HepG2 (cell line): ENCODE results near the gene ABCB4. TPM values are rescaled to one million over a fixed set of nuclear protein-coding genes. Genes with fewer than 3 reads are reported as not detected.

Source experiments
- ATAC-seq: fragments of 200-7000 bp; cut with Tn5 transposase; 3 replicates; pipeline ENCODE4 v1.9.1; 2020; ENCODE audit warnings: mild to moderate bottlenecking, moderate library complexity
- Bru-seq: library from RNA; stranded (reverse); fragments of 400-500 nt; gene quantifications from one replicate; lab custom pipeline; 2021; lab: Mats Ljungman, UMichigan
- BruChase-seq, 2 experiments: library from RNA; stranded (reverse); fragments of 400-500 nt; gene quantifications; one replicate each; lab custom pipeline; 2021; lab: Mats Ljungman, UMichigan
- BruUV-seq: library from RNA; stranded (reverse); fragments of 400-500 nt; replicated peaks from 2 replicates; lab custom pipeline; 2021; lab: Mats Ljungman, UMichigan
- CTCF ChIA-PET: fragments of 300-600 bp; formaldehyde crosslinking; extraction: SDS; loops from one replicate; lab custom pipeline; 2021; ENCODE audit warnings: low total read pairs, inconsistent platforms, low intra/inter-chr PET ratio; lab: Yijun Ruan, JAX
- POLR2A ChIA-PET: fragments of 350-600 bp; sonication (Branson Sonifier 250); formaldehyde crosslinking; loops from one replicate; lab custom pipeline; 2020; ENCODE audit warnings: antibody characterized with exemption, inconsistent platforms; lab: Yijun Ruan, JAX
- DNase-seq: peaks from one replicate; pipeline ENCODE4 v3.0.0-alpha.2; 2015; ENCODE audit warnings: low spot score
- FAIRE-seq: peaks from 3 replicates; lab custom pipeline; 2011; peaks lifted over from hg19 to GRCh38; lab: Jason Lieb, UNC
- H2AFZ ChIP-seq: one replicate; pipeline ENCODE4 v1.6.1; 2011; ENCODE audit warnings: low read length, inconsistent platforms
- H3K27ac ChIP-seq: fragments of 300-600 bp; 3 replicates; pipeline ENCODE4 v1.8.0; 2011; ENCODE audit warnings: mixed run types, mild to moderate bottlenecking, mixed read lengths, low read length, inconsistent platforms; ENCODE audit not compliant: insufficient read depth; ENCODE audit errors: extremely low read length
- H3K27me3 ChIP-seq, 2 experiments: fragments of 200-600 bp in 1 of 2; 2 replicates in 1 of 2; 3 replicates in 1 of 2; pipeline versions ENCODE4 v1.6.0 to v1.8.0; 2011; ENCODE audit warnings: low read length in 2 of 2, mild to moderate bottlenecking in 2 of 2, moderate library complexity in 2 of 2, inconsistent platforms in 1 of 2; ENCODE audit not compliant: insufficient read depth in 2 of 2, control insufficient read depth in 1 of 2
- H3K36me3 ChIP-seq, 2 experiments: fragments of 200-600 bp in 1 of 2; replicated peaks in 1 of 2; 2 replicates in 1 of 2; 3 replicates in 1 of 2; pipeline versions ENCODE4 v1.5.1 to v1.8.0; 2011; ENCODE audit warnings: low read length in 2 of 2, inconsistent platforms in 1 of 2; ENCODE audit not compliant: insufficient read depth in 2 of 2, control insufficient read depth in 1 of 2
- H3K4me1 ChIP-seq: 2 replicates; pipeline ENCODE4 v1.5.1; 2012; ENCODE audit warnings: low read length, inconsistent platforms; ENCODE audit not compliant: insufficient read depth
- H3K4me2 ChIP-seq: 2 replicates; pipeline ENCODE4 v1.6.0; 2011; ENCODE audit warnings: low read depth, low read length, inconsistent platforms
- H3K4me3 ChIP-seq, 3 experiments: fragments of 200-600 bp in 1 of 3; sonication (generic), shearing (Covaris generic) in 1 of 3; replicated peaks in 1 of 3; 2 replicates each; pipeline ENCODE4 v1.5.1; 2011 to 2016; ENCODE audit warnings: low read length in 3 of 3, inconsistent platforms in 2 of 3, low read depth in 2 of 3, mild to moderate bottlenecking in 2 of 3, control low read depth in 1 of 3, mixed read lengths in 1 of 3; ENCODE audit not compliant: insufficient read depth in 1 of 3
- H3K79me2 ChIP-seq: one replicate; pipeline ENCODE4 v1.6.1; 2011; ENCODE audit warnings: low read length, inconsistent platforms; ENCODE audit not compliant: insufficient read depth
- H3K9ac ChIP-seq: 2 replicates; pipeline ENCODE4 v1.6.0; 2011; ENCODE audit warnings: mild to moderate bottlenecking, low read depth, low read length, inconsistent platforms; ENCODE audit not compliant: insufficient read depth
- H3K9me3 ChIP-seq: 2 replicates; pipeline ENCODE4 v1.5.1; 2012; ENCODE audit warnings: mild to moderate bottlenecking, low read length
- H4K20me1 ChIP-seq: 2 replicates; pipeline ENCODE4 v1.6.0; 2011; ENCODE audit warnings: inconsistent platforms, mild to moderate bottlenecking, low read length, moderate library complexity; ENCODE audit not compliant: insufficient read depth
- CSRNP2 ChIP-seq: sonication (generic); formaldehyde crosslinking; conservative IDR thresholded peaks from 2 replicates; pipeline ENCODE4 v1.8.0; 2022; ENCODE audit warnings: low read depth, missing genetic modification reagents
- FOXJ3 ChIP-seq: sonication (generic); formaldehyde crosslinking; IDR thresholded peaks from 2 replicates; pipeline ENCODE4 v1.4.0; 2020; ENCODE audit warnings: missing genetic modification reagents, mild to moderate bottlenecking, borderline replicate concordance
- MXD3 ChIP-seq: IDR thresholded peaks from 2 replicates; pipeline ENCODE4 v1.6.1; 2016; ENCODE audit warnings: mild to moderate bottlenecking, missing biosample characterization, missing genetic modification reagents
- ZFP91 ChIP-seq: sonication (generic); formaldehyde crosslinking; IDR thresholded peaks from 2 replicates; pipeline ENCODE4 v1.9.0; 2022; ENCODE audit warnings: missing genetic modification reagents, mild to moderate bottlenecking, borderline replicate concordance
- ZIK1 ChIP-seq: sonication (generic); formaldehyde crosslinking; IDR thresholded peaks from 2 replicates; pipeline ENCODE4 v1.5.0; 2020; ENCODE audit warnings: mild to moderate bottlenecking, low read depth, missing genetic modification reagents, borderline replicate concordance
- ZNF281 ChIP-seq: sonication (generic); formaldehyde crosslinking; IDR thresholded peaks from 2 replicates; pipeline ENCODE4 v1.4.0; 2020; ENCODE audit warnings: missing genetic modification reagents, borderline replicate concordance
- WGBS: methylation state at CpG from one replicate; pipeline ENCODE4 v1.1.6; 2017; ENCODE audit warnings: low lambda C conversion rate; 5-methylcytosine and 5-hydroxymethylcytosine counted together
- in situ Hi-C: cut with HindIII; loops from 2 replicates; pipeline ENCODE4 v1.10.0; 2017; ENCODE audit warnings: low pct_unique_long_range_greater_than_20kb; ENCODE audit not compliant: extremely low pct_ligation_motif_present
- intact Hi-C: fragments of 100-400 bp; cut with micrococcal nuclease; formaldehyde crosslinking; loops from one replicate; pipeline ENCODE4 v1.10.0; 2022; ENCODE audit not compliant: unreplicated experiment
- long read RNA-seq, 2 experiments: library from RNA in 1 of 2; library from polyadenylated mRNA in 1 of 2; stranded (forward) in 1 of 2; unstranded in 1 of 2; transcript quantifications; one replicate each; pipeline ENCODE4 v2.0.0, GENCODE V29; 2019 to 2022
- polyA minus RNA-seq, 3 experiments: library from RNA; depleted of rRNA, polyadenylated mRNA; stranded (reverse); fragments of >200 nt; gene quantifications; 2 replicates each; pipeline ENCODE4 v1.2.3, GENCODE V29; 2011; ENCODE audit warnings: low replicate concordance in 1 of 3
- polyA plus RNA-seq, 8 experiments: library from polyadenylated mRNA; depleted of rRNA in 3 of 8; stranded (reverse) in 7 of 8; unstranded in 1 of 8; fragments of >200 nt; fragmentation: Illumina TruSeq in 4 of 8; extraction: Trizol in 4 of 8; gene quantifications; 2 replicates each; pipeline versions ENCODE4 v1.2.1 to v1.2.3, GENCODE V29; 2011 to 2016; ENCODE audit warnings: low read depth in 4 of 8, missing spikeins in 1 of 8, mixed read lengths in 1 of 8; ENCODE audit not compliant: insufficient read depth in 1 of 8
- total RNA-seq, 5 experiments: library from RNA; depleted of rRNA; stranded (reverse); fragments of >200 nt; fragmentation: Illumina TruSeq; extraction: Trizol; gene quantifications; 2 replicates each; pipeline ENCODE4 v1.2.3, GENCODE V29; 2016; ENCODE audit warnings: low read depth in 1 of 5

ABCB4 gene
- total RNA-seq (2016; rRNA removed; fragmentation: Illumina TruSeq; extraction: Trizol) = 10.8 and 32.4 TPM in 2 replicates
- 9.0 and 9.2 TPM in 2 replicates for total RNA-seq (2016; cell fraction: cytosol; rRNA removed; fragmentation: Illumina TruSeq; extraction: Trizol; ENCODE audit: low read depth)
- total RNA-seq (2016; cell fraction: insoluble cytoplasmic fraction; rRNA removed; fragmentation: Illumina TruSeq; extraction: Trizol) = 9.9 and 29.3 TPM in 2 replicates
- 7.7 and 8.5 TPM in 2 replicates for total RNA-seq (2016; cell fraction: membrane; rRNA removed; fragmentation: Illumina TruSeq; extraction: Trizol)
- total RNA-seq (2016; cell fraction: nucleus; rRNA removed; fragmentation: Illumina TruSeq; extraction: Trizol) = 62.5 and 66.2 TPM in 2 replicates
- polyA plus RNA-seq (2011; rRNA removed) = 18.0 and 20.8 TPM in 2 replicates
- polyA plus RNA-seq (2011; cell fraction: cytosol; rRNA removed) = 12.2 and 13.6 TPM in 2 replicates
- polyA plus RNA-seq (2011; cell fraction: nucleus; rRNA removed) = 26.5 and 32.9 TPM in 2 replicates
- 15.0 and 18.7 TPM in 2 replicates for polyA plus RNA-seq (2012)
- polyA plus RNA-seq (2016; cell fraction: cytosol; fragmentation: Illumina TruSeq; extraction: Trizol; ENCODE audit: low read depth) = 2.1 TPM in 2 replicates
- 7.5 and 9.1 TPM in 2 replicates for polyA plus RNA-seq (2016; cell fraction: insoluble cytoplasmic fraction; fragmentation: Illumina TruSeq; extraction: Trizol; ENCODE audit: low read depth)
- 3.6 and 5.2 TPM in 2 replicates for polyA plus RNA-seq (2016; cell fraction: membrane; fragmentation: Illumina TruSeq; extraction: Trizol; ENCODE audit: low read depth)
- polyA plus RNA-seq (2016; cell fraction: nucleus; fragmentation: Illumina TruSeq; extraction: Trizol; ENCODE audit: insufficient read depth, low read depth) = 34.8 and 50.0 TPM in 2 replicates
- 17.4 TPM in 1 of 2 replicates, not detected in the other for polyA minus RNA-seq (2011; rRNA and poly(A)+ RNA removed; ENCODE audit: low replicate concordance)
- polyA minus RNA-seq (2011; cell fraction: cytosol; rRNA and poly(A)+ RNA removed) = 12.0 and 22.4 TPM in 2 replicates
- 124 and 138 TPM in 2 replicates for polyA minus RNA-seq (2011; cell fraction: nucleus; rRNA and poly(A)+ RNA removed)
- Bru-seq, nascent RNA = percentile 90 among the genes with signal in this experiment
- BruChase-seq, experiment 1, labeled RNA remaining after a 6-hour chase = percentile 75 among the genes with signal in this experiment
- percentile 78 among the genes with signal in this experiment for BruChase-seq, experiment 2, labeled RNA remaining after a 2-hour chase
- long read RNA-seq, experiment 1, partial matches to known transcripts = 4 of 13 reads
- long read RNA-seq, experiment 1, other reads (novel, unspliced or antisense) = 7 of 13 reads
- long read RNA-seq, experiment 2, full-length matches to known transcripts = 11 of 52 reads
- long read RNA-seq, experiment 2, partial matches to known transcripts = 17 of 52 reads
- long read RNA-seq, experiment 2, other reads (novel, unspliced or antisense) = 24 of 52 reads

GRCh38 chr7:87475359-87476178 is at the start of gene ABCB4:
ABCB4 (minus strand) TSS chr7:87475680; CDS start chr7:87475465, 215 bp downstream.
- in situ Hi-C loops (no loop called here), intact Hi-C loops (loop anchor here (1.0 to 10.0 kb wide), 3 partner anchors 10 to 131 kb away; partner anchors contain the start of gene CROT)
- peak within 1 kb of the TSS; percentile 70 to 81 (median 74) for H3K4me3 ChIP-seq
- peak; percentile 91 for ATAC-seq
- H3K36me3 ChIP-seq = 0 out of 5 replicates have a peak, but pooled peaks cover 0 to 8% of the 10 kb centered on the region in 2 experiments
- H3K79me2 ChIP-seq = peaks cover 27% of the 10 kb centered on the region
- peak within 1 kb of the TSS; percentile 96 for H3K4me2 ChIP-seq
- ChIA-PET POLR2A (interaction anchor here (0.6 to 1.0 kb wide), 4 partner anchors 11 to 31 kb away, joined by 3 to 17 read pairs (median 3); no protein-coding TSS in a partner anchor), CTCF (no interaction called here)
- H3K9ac ChIP-seq = peak within 1 kb of the TSS; percentile 83
- H3K27ac ChIP-seq = peak within 1 kb of the TSS; percentile 74
- 3% methylated on average over 10 of the region's 80 CpGs for WGBS
- FAIRE-seq = no peak
- no peaks in the 10 kb centered on the region for H4K20me1 ChIP-seq
- no peaks in the 10 kb centered on the region for H3K9me3 ChIP-seq
- peaks cover 70% of the 10 kb centered on the region for H3K4me1 ChIP-seq
- BruUV-seq = no TSS peak
- H3K27me3 ChIP-seq = no peaks in the 10 kb centered on the region; a peak in 1 of 5 replicates
- peak within 1 kb of the TSS; percentile 5 for H2AFZ ChIP-seq
- DNase-seq = no peak
- TF ChIP-seq MXD3 (CRISPR knock-in tag) (peak; percentile 54; the same call in 1 of the 2 replicates), FOXJ3 (CRISPR knock-in tag) (no peak), ZIK1 (0 out of 2 replicates have a peak, but pooled peaks have one; percentile 53), ZFP91 (CRISPR knock-in tag) (peak; percentile 49; the same call in 1 of the 2 replicates), CSRNP2 (CRISPR knock-in tag) (no peak), ZNF281 (CRISPR knock-in tag) (0 out of 2 replicates have a peak, but pooled peaks have one; percentile 42)
